Duodenal mucosa (tissue), 2 donors: ENCODE data around the gene EDN2.

ENCODE experiments used
- H3K27ac ChIP-seq: one replicate; pipeline ENCODE4 v1.7.0; 2013; ENCODE audit warnings: low read depth, low read length
- H3K27me3 ChIP-seq, 2 donors: one replicate each; pipeline ENCODE4 v1.7.0; 2013; ENCODE audit warnings: low read length in 2 of 2, control low read depth in 1 of 2; ENCODE audit not compliant: insufficient read depth in 2 of 2, control insufficient read depth in 1 of 2
- H3K36me3 ChIP-seq, 2 donors: one replicate each; pipeline ENCODE4 v1.7.0; 2013; ENCODE audit warnings: low read length in 2 of 2, control low read depth in 1 of 2; ENCODE audit not compliant: insufficient read depth in 2 of 2, control insufficient read depth in 1 of 2
- H3K4me1 ChIP-seq, 2 donors: one replicate each; pipeline ENCODE4 v1.7.0; 2013; ENCODE audit warnings: low read length in 2 of 2, control low read depth in 1 of 2; ENCODE audit not compliant: insufficient read depth in 2 of 2, control insufficient read depth in 1 of 2
- H3K4me3 ChIP-seq, 2 donors: one replicate each; pipeline ENCODE4 v1.7.0; 2013; ENCODE audit warnings: low read length in 2 of 2, low read depth in 1 of 2
- H3K9ac ChIP-seq, 2 donors: one replicate each; pipeline ENCODE4 v1.7.0; 2013; ENCODE audit warnings: low read length in 2 of 2, low read depth in 1 of 2
- H3K9me3 ChIP-seq, 2 donors: one replicate each; pipeline ENCODE4 v1.7.0; 2013; ENCODE audit warnings: low read length in 2 of 2, control low read depth in 1 of 2; ENCODE audit not compliant: control insufficient read depth in 1 of 2

EDN2 gene

GRCh38 chr1:41465741-41466140 lies 18.7 kb downstream of the EDN2 start:
- Histone ChIP-seq H3K4me1 (peaks cover 67 to 70% of the 10 kb centered on the region in 2 donors), H3K36me3 (no peaks in the 10 kb centered on the region), H3K4me3 (no peak overlapping the region), H3K9ac (no peak overlapping the region), H3K27ac (peak overlapping the region; percentile 20), H3K9me3 (no peaks in the 10 kb centered on the region), H3K27me3 (no peaks in the 10 kb centered on the region)

- Histone ChIP-seq H3K27ac (no peak overlapping the region), H3K4me3 (no peak overlapping the region)
Measured at GRCh38 chr1:41464885-41465284, 19.6 kb downstream of the EDN2 start.

GRCh38 chr1:41463516-41463915 lies 21.0 kb downstream of the EDN2 start:
- Histone ChIP-seq H3K36me3 (no peaks in the 10 kb centered on the region), H3K4me1 (peaks cover 52 to 59% of the 10 kb centered on the region in 2 donors), H3K4me3 (no peak overlapping the region), H3K27me3 (no peaks in the 10 kb centered on the region), H3K27ac (no peak overlapping the region), H3K9me3 (no peaks in the 10 kb centered on the region), H3K9ac (peak overlapping the region in 1 of 2 donors; percentile 9)

More at GRCh38 chr1:41464885-41465284, 19.6 kb downstream of the EDN2 start:
- Histone ChIP-seq H3K27me3 (no peaks in the 10 kb centered on the region), H3K9ac (no peak overlapping the region), H3K4me1 (peaks cover 64 to 69% of the 10 kb centered on the region in 2 donors), H3K9me3 (no peaks in the 10 kb centered on the region), H3K36me3 (no peaks in the 10 kb centered on the region)

GRCh38 chr1:41462680-41463004 lies 21.8 kb downstream of the EDN2 start:
- H3K9me3 ChIP-seq, result no peaks in the 10 kb centered on the region

GRCh38 chr1:41461790-41462679 lies 22.4 kb downstream of the EDN2 start:
- Histone ChIP-seq H3K9ac (no peak overlapping the region), H3K4me1 (peaks cover 39 to 50% of the 10 kb centered on the region in 2 donors), H3K27me3 (no peaks in the 10 kb centered on the region), H3K9me3 (no peaks in the 10 kb centered on the region), H3K4me3 (no peak overlapping the region), H3K36me3 (no peaks in the 10 kb centered on the region), H3K27ac (no peak overlapping the region)

More at GRCh38 chr1:41462680-41463004, 21.8 kb downstream of the EDN2 start:
- Histone ChIP-seq H3K27ac (peak overlapping the region; percentile 11), H3K4me1 (peaks cover 45 to 51% of the 10 kb centered on the region in 2 donors), H3K27me3 (no peaks in the 10 kb centered on the region), H3K4me3 (no peak overlapping the region), H3K9ac (no peak overlapping the region), H3K36me3 (no peaks in the 10 kb centered on the region)

- no peak overlapping the region for H3K9ac ChIP-seq
- H3K27ac ChIP-seq, result no peak overlapping the region
- H3K27me3 ChIP-seq, result no peaks in the 10 kb centered on the region
- H3K4me1 ChIP-seq, result peaks cover 36 to 38% of the 10 kb centered on the region in 2 donors
- no peaks in the 10 kb centered on the region for H3K36me3 ChIP-seq
- no peak overlapping the region for H3K4me3 ChIP-seq
- no peaks in the 10 kb centered on the region for H3K9me3 ChIP-seq
Measured at GRCh38 chr1:41456847-41457540, 27.5 kb downstream of the EDN2 start.

GRCh38 chr1:41455479-41456332 lies 28.8 kb downstream of the EDN2 start:
- Histone ChIP-seq H3K9me3 (no peaks in the 10 kb centered on the region), H3K36me3 (no peaks in the 10 kb centered on the region), H3K4me3 (no peak overlapping the region), H3K27me3 (no peaks in the 10 kb centered on the region), H3K27ac (no peak overlapping the region), H3K9ac (no peak overlapping the region), H3K4me1 (peaks cover 29 to 34% of the 10 kb centered on the region in 2 donors)

- Histone ChIP-seq H3K4me1 (peaks cover 29 to 39% of the 10 kb centered on the region in 2 donors), H3K4me3 (no peak overlapping the region), H3K9ac (no peak overlapping the region), H3K9me3 (no peaks in the 10 kb centered on the region), H3K27ac (no peak overlapping the region), H3K27me3 (no peaks in the 10 kb centered on the region), H3K36me3 (no peaks in the 10 kb centered on the region)
Measured at GRCh38 chr1:41454406-41454805, 30.1 kb downstream of the EDN2 start.

GRCh38 chr1:41452704-41453290 lies 31.7 kb downstream of the EDN2 start:
- H3K4me1 ChIP-seq, result peaks cover 29 to 39% of the 10 kb centered on the region in 2 donors
- no peak overlapping the region for H3K27ac ChIP-seq
- H3K9ac ChIP-seq, result no peak overlapping the region
- H3K36me3 ChIP-seq, result no peaks in the 10 kb centered on the region
- H3K4me3 ChIP-seq, result no peak overlapping the region
- no peaks in the 10 kb centered on the region for H3K9me3 ChIP-seq
- H3K27me3 ChIP-seq, result no peaks in the 10 kb centered on the region
